GM12873 (cell line): ENCODE results near the gene ZNF227.

Experiments used
- TF ChIP-seq, protein P1 (sequence below): IDR thresholded peaks from 2 replicates; pipeline ENCODE4 v1.5.1; 2012; ENCODE audit warnings: low read depth, mild to moderate bottlenecking, moderate library complexity, low read length, control low read depth; ENCODE audit not compliant: insufficient read depth; ENCODE audit errors: missing control alignments

Gene ZNF227

DNA sequence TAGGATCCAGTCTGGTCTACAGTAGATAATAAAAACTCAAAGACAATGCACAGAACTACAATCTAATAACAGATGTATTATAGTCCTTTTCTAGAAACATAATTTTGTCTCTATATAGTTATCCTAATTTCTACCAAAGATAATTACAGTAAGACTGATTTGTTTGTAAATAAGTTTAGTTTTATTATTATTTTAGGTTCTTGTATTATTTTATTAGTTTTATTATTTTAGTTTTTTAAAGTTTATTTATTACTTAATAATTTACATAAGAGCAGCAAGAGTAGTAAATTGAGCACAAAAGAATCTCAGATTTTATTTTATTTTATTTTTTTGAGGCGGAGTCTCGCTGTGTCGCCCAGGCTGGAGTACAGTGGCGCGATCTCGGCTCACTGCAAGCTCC lies 22.3 kb upstream of the ZNF227 start:
- TF ChIP-seq, protein P1, sequence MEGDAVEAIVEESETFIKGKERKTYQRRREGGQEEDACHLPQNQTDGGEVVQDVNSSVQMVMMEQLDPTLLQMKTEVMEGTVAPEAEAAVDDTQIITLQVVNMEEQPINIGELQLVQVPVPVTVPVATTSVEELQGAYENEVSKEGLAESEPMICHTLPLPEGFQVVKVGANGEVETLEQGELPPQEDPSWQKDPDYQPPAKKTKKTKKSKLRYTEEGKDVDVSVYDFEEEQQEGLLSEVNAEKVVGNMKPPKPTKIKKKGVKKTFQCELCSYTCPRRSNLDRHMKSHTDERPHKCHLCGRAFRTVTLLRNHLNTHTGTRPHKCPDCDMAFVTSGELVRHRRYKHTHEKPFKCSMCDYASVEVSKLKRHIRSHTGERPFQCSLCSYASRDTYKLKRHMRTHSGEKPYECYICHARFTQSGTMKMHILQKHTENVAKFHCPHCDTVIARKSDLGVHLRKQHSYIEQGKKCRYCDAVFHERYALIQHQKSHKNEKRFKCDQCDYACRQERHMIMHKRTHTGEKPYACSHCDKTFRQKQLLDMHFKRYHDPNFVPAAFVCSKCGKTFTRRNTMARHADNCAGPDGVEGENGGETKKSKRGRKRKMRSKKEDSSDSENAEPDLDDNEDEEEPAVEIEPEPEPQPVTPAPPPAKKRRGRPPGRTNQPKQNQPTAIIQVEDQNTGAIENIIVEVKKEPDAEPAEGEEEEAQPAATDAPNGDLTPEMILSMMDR = no peak

DNA sequence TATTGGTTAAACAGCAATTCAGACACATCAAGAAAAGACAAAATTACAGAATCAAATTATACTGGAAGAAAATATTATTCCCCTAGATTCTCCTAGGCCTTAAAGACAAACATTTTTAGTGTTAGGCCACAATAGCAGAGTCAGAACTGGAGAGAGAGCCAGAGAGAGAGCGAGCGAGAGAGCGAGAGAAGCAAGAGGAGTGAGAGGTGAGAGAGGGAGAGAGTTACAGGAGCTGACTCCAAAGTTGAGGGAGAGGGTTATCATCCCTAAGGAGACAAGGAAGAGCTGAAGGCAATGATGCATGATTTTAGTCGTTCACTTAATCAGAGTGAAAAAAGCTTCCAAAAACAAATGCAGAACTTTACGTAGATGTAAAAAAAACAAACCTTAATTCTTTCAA lies 20.2 kb upstream of the ZNF227 start:
- TF ChIP-seq, protein P1 = no peak

DNA sequence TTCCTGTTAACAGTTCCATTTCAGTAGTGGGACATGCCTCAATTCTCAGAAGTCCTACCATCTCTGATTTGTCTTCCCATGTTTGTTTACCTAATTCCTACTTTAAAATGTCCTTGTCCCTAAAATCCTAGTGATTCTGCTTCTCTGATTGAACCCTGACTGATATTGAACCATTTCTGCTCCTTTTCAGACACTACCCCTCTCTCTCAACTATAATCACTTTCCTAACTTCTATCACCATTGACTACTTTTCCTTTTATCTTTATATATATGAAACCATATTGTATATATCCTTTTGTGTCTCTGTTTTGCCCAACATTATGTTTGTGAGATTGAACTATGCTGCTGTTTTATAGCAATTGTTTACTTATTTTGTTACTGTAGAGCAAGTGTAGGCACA lies 15.6 kb upstream of the ZNF227 start:
- TF ChIP-seq, protein P1 = no peak

DNA sequence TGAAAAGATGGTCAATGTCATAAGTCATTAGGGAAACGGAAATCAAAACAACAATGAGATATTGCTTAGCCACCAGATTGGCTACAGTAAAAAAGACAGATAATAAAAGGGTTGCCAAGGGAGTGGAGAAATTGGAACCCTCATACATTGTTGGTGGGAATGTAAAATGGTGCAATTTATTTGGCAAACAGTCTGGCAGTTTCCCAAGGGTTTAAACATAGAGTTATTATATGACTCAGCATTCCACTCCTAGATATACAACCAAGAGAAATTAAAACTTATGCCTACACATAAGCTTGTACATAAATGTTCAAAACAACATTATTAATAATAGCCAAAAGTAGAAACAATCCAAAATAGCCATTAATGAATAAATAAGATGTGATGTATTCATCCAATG lies 9.9 kb upstream of the ZNF227 start:
- TF ChIP-seq, protein P1 = no peak

DNA sequence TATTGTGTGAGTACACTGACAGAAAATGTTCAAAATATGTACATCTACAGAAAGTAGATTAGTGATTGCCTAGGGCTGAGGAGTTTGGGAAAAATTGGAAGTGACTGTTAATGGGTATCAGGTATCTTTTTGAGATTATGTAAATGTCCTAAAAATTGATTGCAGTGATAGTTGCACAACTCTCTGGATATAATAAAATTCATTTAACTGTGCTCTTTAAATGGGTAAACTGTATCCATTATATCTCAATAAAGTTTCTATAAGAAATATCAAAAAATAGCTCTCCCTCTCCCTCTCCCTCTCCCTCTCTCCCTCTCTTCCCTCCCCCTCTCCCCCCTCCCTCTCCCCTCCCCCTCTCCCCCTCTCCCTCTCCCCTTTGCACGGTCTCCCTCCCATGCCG lies 9.4 kb upstream of the ZNF227 start:
- TF ChIP-seq, protein P1 = no peak

DNA sequence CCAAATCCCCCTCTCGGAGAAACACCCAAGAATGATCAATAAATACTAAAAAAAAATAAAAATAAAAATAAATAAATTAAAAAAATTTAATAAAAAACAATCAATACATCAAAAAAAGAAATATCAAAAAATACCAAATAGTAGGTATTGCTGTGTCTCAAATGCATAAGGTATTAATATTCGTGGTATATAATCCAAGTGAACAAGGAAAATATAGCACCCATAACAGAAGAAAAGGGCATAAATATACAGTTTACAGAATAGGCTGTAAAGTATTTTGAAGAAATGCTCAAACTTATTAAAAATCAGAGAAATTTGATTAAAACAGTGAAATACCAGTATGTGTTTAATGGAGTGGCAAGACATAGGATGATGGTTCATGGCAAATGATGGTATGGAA lies 7.6 kb upstream of the ZNF227 start:
- TF ChIP-seq, protein P1 = no peak

DNA sequence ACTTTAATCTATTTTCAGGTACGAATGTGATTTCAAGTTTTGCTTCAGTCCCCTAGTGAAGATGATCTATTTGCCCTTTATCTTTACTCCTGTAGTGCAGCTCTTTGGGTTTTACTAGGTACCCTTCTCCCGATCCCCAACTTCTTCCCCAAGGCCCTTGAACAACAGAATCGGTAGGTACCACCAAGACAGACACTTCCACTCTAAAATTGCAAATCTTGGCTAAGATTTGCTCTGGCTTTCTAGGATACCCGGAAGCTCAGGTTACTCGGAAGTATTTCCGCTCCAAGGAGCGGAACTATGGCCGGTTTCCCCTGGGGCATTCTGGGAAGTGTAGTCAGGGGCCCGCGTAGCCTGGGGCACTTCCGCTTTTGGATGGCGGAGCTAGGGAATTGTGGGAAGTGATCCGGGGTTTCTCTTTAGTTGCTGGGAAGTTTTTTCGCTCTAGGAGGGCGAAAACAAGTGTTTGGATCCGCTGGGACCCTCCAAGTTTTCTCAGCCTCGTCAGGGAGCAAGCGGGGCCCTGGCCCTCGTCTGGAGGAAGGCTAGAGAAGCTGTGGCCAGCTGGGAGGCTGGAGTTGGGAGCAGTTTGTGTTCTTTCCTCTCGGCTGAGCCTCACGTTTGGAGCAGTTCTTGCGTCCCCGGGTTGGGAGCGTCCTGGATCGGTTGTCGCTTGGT lies 5.1 kb upstream of the ZNF227 start:
- TF ChIP-seq, protein P1 = no peak
